ENCODE results near the gene PTPRR.

PTPRR gene

GRCh38 chr12:70920251-70920851 lies at the start of gene PTPRR:
Gene PTPRR, minus strand, starts transcription at chr12:70920738. Its CDS starts 348 bp downstream, at chr12:70920390.
- H3K36me3 ChIP-seq (ENCODE audit: control insufficient read depth, insufficient read depth, low read length): no peaks in the 10 kb centered on the region
- DNase-seq (ENCODE audit: extremely low read depth, insufficient read length): no peak
- H3K27me3 ChIP-seq (replicated peaks; ENCODE audit: control insufficient read depth, insufficient read depth, low read length): no peaks in the 10 kb centered on the region; the same call in 1 of the 2 replicates
- no peak for TF ChIP-seq CTCF (IDR thresholded peaks at IDR 0.05; ENCODE audit: insufficient read depth, low read length, poor library complexity, severe bottlenecking)
- H3K4me3 ChIP-seq (replicated peaks; ENCODE audit: low read depth, low read length): no peak within 1 kb of the TSS

- Histone ChIP-seq H3K36me3 (ENCODE audit: control insufficient read depth, insufficient read depth, low read length) (no peaks in the 10 kb centered on the region), H3K27me3 (replicated peaks; ENCODE audit: control insufficient read depth, insufficient read depth, low read length) (no peaks in the 10 kb centered on the region), H3K4me3 (replicated peaks; ENCODE audit: low read depth, low read length) (no peak overlapping the region)
- no peak for DNase-seq (ENCODE audit: extremely low read depth, insufficient read length)
- TF ChIP-seq CTCF (IDR thresholded peaks at IDR 0.05; ENCODE audit: insufficient read depth, low read length, poor library complexity, severe bottlenecking): no peak
Measured at GRCh38 chr12:70966996-70967790, 46.7 kb upstream of the PTPRR start.

- H3K4me3 ChIP-seq (replicated peaks; ENCODE audit: low read depth, low read length): no peak overlapping the region
- no peak for DNase-seq (ENCODE audit: extremely low read depth, insufficient read length)
- no peaks in the 10 kb centered on the region for H3K36me3 ChIP-seq (ENCODE audit: control insufficient read depth, insufficient read depth, low read length)
- no peak for TF ChIP-seq CTCF (IDR thresholded peaks at IDR 0.05; ENCODE audit: insufficient read depth, low read length, poor library complexity, severe bottlenecking)
- no peaks in the 10 kb centered on the region for H3K27me3 ChIP-seq (replicated peaks; ENCODE audit: control insufficient read depth, insufficient read depth, low read length)
Measured at GRCh38 chr12:70966046-70966445, 45.5 kb upstream of the PTPRR start.

GRCh38 chr12:70964867-70965510 lies 44.5 kb upstream of the PTPRR start:
- no peak for DNase-seq (ENCODE audit: extremely low read depth, insufficient read length)
- Histone ChIP-seq H3K36me3 (ENCODE audit: control insufficient read depth, insufficient read depth, low read length) (no peaks in the 10 kb centered on the region), H3K27me3 (replicated peaks; ENCODE audit: control insufficient read depth, insufficient read depth, low read length) (no peaks in the 10 kb centered on the region), H3K4me3 (replicated peaks; ENCODE audit: low read depth, low read length) (no peak overlapping the region)
- no peak for TF ChIP-seq CTCF (IDR thresholded peaks at IDR 0.05; ENCODE audit: insufficient read depth, low read length, poor library complexity, severe bottlenecking)

GRCh38 chr12:70963081-70963660 lies 42.6 kb upstream of the PTPRR start:
- Histone ChIP-seq H3K27me3 (replicated peaks; ENCODE audit: control insufficient read depth, insufficient read depth, low read length) (no peaks in the 10 kb centered on the region), H3K4me3 (replicated peaks; ENCODE audit: low read depth, low read length) (no peak overlapping the region), H3K36me3 (ENCODE audit: control insufficient read depth, insufficient read depth, low read length) (no peaks in the 10 kb centered on the region)
- no peak for TF ChIP-seq CTCF (IDR thresholded peaks at IDR 0.05; ENCODE audit: insufficient read depth, low read length, poor library complexity, severe bottlenecking)
- DNase-seq (ENCODE audit: extremely low read depth, insufficient read length): no peak
